Smooth muscle cell (in vitro differentiated cells): Measurements from ENCODE around the gene PTPRF. TPM values are rescaled to one million over a fixed set of nuclear protein-coding genes. Genes with fewer than 3 reads are reported as not detected.
A peak's percentile ranks its signal among the peaks of the same experiment; 100 is the strongest.

ENCODE experiments used
- DNase-seq: peaks from one replicate; lab custom pipeline; 2025; ENCODE audit not compliant: unreplicated experiment; lab: John Stamatoyannopoulos, UW
- H2AFZ ChIP-seq: fragments of 200-600 bp; sonication (generic); 2 replicates; pipeline ENCODE4 v1.6.0; 2016; ENCODE audit warnings: antibody characterized with exemption, low read depth, mild to moderate bottlenecking
- H3F3A ChIP-seq: fragments of 200-600 bp; sonication (generic); 2 replicates; pipeline ENCODE4 v1.6.0; 2017; ENCODE audit warnings: antibody characterized with exemption, low read depth
- H3K27ac ChIP-seq: fragments of 200-600 bp; sonication (generic); 2 replicates; pipeline ENCODE4 v1.5.1; 2016; ENCODE audit warnings: low read depth, mild to moderate bottlenecking
- H3K27me3 ChIP-seq: fragments of 200-600 bp; sonication (generic); 2 replicates; pipeline ENCODE4 v1.6.1; 2016; ENCODE audit warnings: low read depth, mild to moderate bottlenecking
- H3K36me3 ChIP-seq: fragments of 200-600 bp; sonication (generic); 2 replicates; pipeline ENCODE4 v1.5.1; 2016; ENCODE audit warnings: low read depth
- H3K4me1 ChIP-seq: fragments of 200-600 bp; sonication (generic); 2 replicates; pipeline ENCODE4 v1.5.1; 2016; ENCODE audit warnings: low read depth
- H3K4me2 ChIP-seq: fragments of 200-600 bp; sonication (generic); 2 replicates; pipeline ENCODE4 v1.6.0; 2016; ENCODE audit warnings: mild to moderate bottlenecking
- H3K4me3 ChIP-seq: fragments of 200-600 bp; sonication (generic); 2 replicates; pipeline ENCODE4 v1.5.1; 2016; ENCODE audit warnings: mild to moderate bottlenecking
- H3K79me2 ChIP-seq: fragments of 200-600 bp; sonication (generic); 2 replicates; pipeline ENCODE4 v1.6.0; 2016; ENCODE audit warnings: low read depth, mild to moderate bottlenecking
- H3K9ac ChIP-seq: fragments of 200-600 bp; sonication (generic); 2 replicates; pipeline ENCODE4 v1.6.0; 2016; ENCODE audit warnings: low read depth
- H3K9me3 ChIP-seq: fragments of 200-600 bp; sonication (generic); replicated peaks from 2 replicates; pipeline ENCODE4 v1.5.1; 2016; ENCODE audit warnings: low read depth
- H4K20me1 ChIP-seq: fragments of 200-600 bp; sonication (generic); 2 replicates; pipeline ENCODE4 v1.6.0; 2016; ENCODE audit warnings: low read depth
- CTCF ChIP-seq: fragments of 200-600 bp; sonication (generic); IDR thresholded peaks from 2 replicates; pipeline ENCODE4 v1.5.1; 2017; ENCODE audit warnings: borderline replicate concordance, mild to moderate bottlenecking, antibody characterized with exemption; ENCODE audit not compliant: insufficient read depth, poor library complexity, severe bottlenecking
- WGBS: methylation state at CpG from one replicate; pipeline ENCODE4 v1.1.7; 2016; ENCODE audit warnings: low lambda C conversion rate; 5-methylcytosine and 5-hydroxymethylcytosine counted together
- polyA plus RNA-seq: library from polyadenylated mRNA; unstranded; fragments of >200 nt; fragmentation: Nextera tagmentation; extraction: Ambion mirVana; gene quantifications from 2 replicates; pipeline ENCODE4 v1.2.1, GENCODE V29; 2016
- total RNA-seq: library from RNA; depleted of rRNA; stranded (reverse); fragments of >200 nt; gene quantifications from 2 replicates; pipeline ENCODE4 v1.2.3, GENCODE V29; 2014

The PTPRF gene
- total and polyA plus RNA-seq, 2 experiments from 2014 or later: 39.9 to 71.0 TPM

GRCh38 chr1:43666608-43667007, 135.9 kb downstream of the PTPRF start:
- H3K4me2 ChIP-seq: no peak overlapping the region
- peak overlapping the region; percentile 49 for H3K27ac ChIP-seq
- no peaks in the 10 kb centered on the region for H3K9me3 ChIP-seq
- H3F3A ChIP-seq: no peaks in the 10 kb centered on the region
- no peak overlapping the region for H3K9ac ChIP-seq
- H3K4me1 ChIP-seq: no peaks in the 10 kb centered on the region
- peaks cover 35% of the 10 kb centered on the region for H4K20me1 ChIP-seq
- no peaks in the 10 kb centered on the region for H3K27me3 ChIP-seq
- DNase-seq: no peak
- no peak overlapping the region for H2AFZ ChIP-seq
- H3K4me3 ChIP-seq: no peak overlapping the region
- TF ChIP-seq CTCF: no peak
- no peaks in the 10 kb centered on the region for H3K79me2 ChIP-seq
- H3K36me3 ChIP-seq: peaks cover 38% of the 10 kb centered on the region

- no peak for TF ChIP-seq CTCF
- Histone ChIP-seq H4K20me1 (peaks cover 36% of the 10 kb centered on the region), H3K4me3 (no peak overlapping the region), H3K79me2 (no peaks in the 10 kb centered on the region), H3K9ac (no peak overlapping the region), H3K27ac (peak overlapping the region; percentile 55), H2AFZ (no peak overlapping the region), H3K27me3 (no peaks in the 10 kb centered on the region), H3K4me1 (no peaks in the 10 kb centered on the region), H3F3A (no peaks in the 10 kb centered on the region), H3K36me3 (peaks cover 31% of the 10 kb centered on the region), H3K9me3 (no peaks in the 10 kb centered on the region), H3K4me2 (peak overlapping the region; percentile 31)
- WGBS: 74% methylated on average over 7 of the region's 7 CpGs
- no peak for DNase-seq
These were observed 138.3 kb downstream of the PTPRF start for GRCh38 chr1:43668956-43669355.

GRCh38 chr1:43669878-43670277, 139.2 kb downstream of the PTPRF start:
- H4K20me1 ChIP-seq: peaks cover 37% of the 10 kb centered on the region
- no peak overlapping the region for H3K4me2 ChIP-seq
- peaks cover 7% of the 10 kb centered on the region for H3K79me2 ChIP-seq
- TF ChIP-seq CTCF: no peak
- H3K36me3 ChIP-seq: peaks cover 28% of the 10 kb centered on the region
- H3K9me3 ChIP-seq: no peaks in the 10 kb centered on the region
- no peaks in the 10 kb centered on the region for H3F3A ChIP-seq
- no peak overlapping the region for H3K9ac ChIP-seq
- H2AFZ ChIP-seq: no peak overlapping the region
- H3K27ac ChIP-seq: no peak overlapping the region
- no peaks in the 10 kb centered on the region for H3K27me3 ChIP-seq
- DNase-seq: no peak
- no peak overlapping the region for H3K4me3 ChIP-seq
- no peaks in the 10 kb centered on the region for H3K4me1 ChIP-seq
- 98% methylated on average over 5 of the region's 5 CpGs for WGBS

GRCh38 chr1:43671193-43671592, 140.5 kb downstream of the PTPRF start:
- H3K36me3 ChIP-seq: peaks cover 21% of the 10 kb centered on the region
- H3K4me3 ChIP-seq: no peak overlapping the region
- no peak overlapping the region for H3K4me2 ChIP-seq
- peaks cover 46% of the 10 kb centered on the region for H4K20me1 ChIP-seq
- TF ChIP-seq CTCF: no peak
- H3K9me3 ChIP-seq: no peaks in the 10 kb centered on the region
- no peak for DNase-seq
- 100% methylated on average over 2 of the region's 2 CpGs for WGBS
- H3K4me1 ChIP-seq: no peaks in the 10 kb centered on the region
- no peaks in the 10 kb centered on the region for H3F3A ChIP-seq
- H3K27ac ChIP-seq: peak overlapping the region; percentile 36
- peaks cover 11% of the 10 kb centered on the region for H3K79me2 ChIP-seq
- no peak overlapping the region for H2AFZ ChIP-seq
- H3K9ac ChIP-seq: no peak overlapping the region
- H3K27me3 ChIP-seq: no peaks in the 10 kb centered on the region
